NCI-H146 treated with DMSO at 0.1 percent for 48 hours (cell line): ENCODE results near the gene CLEC4G.
"Not testable (repeated sequence)": the region's sequence is repeated elsewhere in the genome, so short reads cannot be mapped to it uniquely, and the experiment has no call there.

Experiments
- DNase-seq: peaks from one replicate; lab custom pipeline; 2025; ENCODE audit not compliant: unreplicated experiment; lab: John Stamatoyannopoulos, UW

Gene CLEC4G

GRCh38 chr19:7746903-7747884 is 15.3 kb upstream of the CLEC4G start, which contains the start of gene CD209:
CD209 (minus strand) TSS chr19:7747534; CDS start chr19:7747511, 23 bp downstream.
- no peak for DNase-seq

- DNase-seq, result not testable (repeated sequence)
These were observed 14.4 kb upstream of the CLEC4G start for GRCh38 chr19:7746306-7746705.

- no peak for DNase-seq
These were observed 13.2 kb upstream of the CLEC4G start for GRCh38 chr19:7744871-7745650.

GRCh38 chr19:7744199-7744786 is 12.4 kb upstream of the CLEC4G start:
- DNase-seq, result no peak

GRCh38 chr19:7743425-7743841 is 11.5 kb upstream of the CLEC4G start:
- DNase-seq, result peak; percentile 28

GRCh38 chr19:7742991-7743390 is 11.1 kb upstream of the CLEC4G start:
- DNase-seq, result no peak

- no peak for DNase-seq
These were observed 10.7 kb upstream of the CLEC4G start for GRCh38 chr19:7742575-7742974.

GRCh38 chr19:7740682-7741054 is 8.8 kb upstream of the CLEC4G start:
- no peak for DNase-seq

GRCh38 chr19:7739801-7740681 is 8.1 kb upstream of the CLEC4G start:
- no peak for DNase-seq

GRCh38 chr19:7739211-7739755 is 7.4 kb upstream of the CLEC4G start:
- DNase-seq, result no peak

GRCh38 chr19:7738023-7738422 is 6.1 kb upstream of the CLEC4G start:
- no peak for DNase-seq

- DNase-seq, result no peak
These were observed 5.3 kb upstream of the CLEC4G start for GRCh38 chr19:7737215-7737614.

GRCh38 chr19:7736148-7736547 is 4.2 kb upstream of the CLEC4G start:
- DNase-seq, result no peak

- no peak for DNase-seq
These were observed 2.6 kb upstream of the CLEC4G start for GRCh38 chr19:7734220-7735203.

GRCh38 chr19:7733376-7733775 is 1.5 kb upstream of the CLEC4G start:
- no peak for DNase-seq

- DNase-seq, result no peak
These were observed 295 bp downstream of the CLEC4G start for GRCh38 chr19:7731615-7732014.

- DNase-seq, result no peak
These were observed 703 bp downstream of the CLEC4G start for GRCh38 chr19:7731218-7731595.

GRCh38 chr19:7730286-7731217 is 1.4 kb downstream of the CLEC4G start:
- no peak for DNase-seq
